SK-N-SH (cell line): Measurements from ENCODE around the gene UBE3D.

Experiments
- CHD2 ChIP-seq: fragments of 150-350 bp; IDR thresholded peaks from 2 replicates; pipeline ENCODE4 v1.6.1; 2018; ENCODE audit warnings: low read length; ENCODE audit not compliant: partially characterized antibody
- JUND ChIP-seq: IDR thresholded peaks from 2 replicates; pipeline ENCODE4 v1.4.0; 2012
- POLR2AphosphoS5 ChIP-seq: IDR thresholded peaks from 2 replicates; pipeline ENCODE4 v1.6.1; 2012; ENCODE audit warnings: low read depth, low read length
- RAD21 ChIP-seq: IDR thresholded peaks from 2 replicates; pipeline ENCODE4 v1.6.1; 2012; ENCODE audit warnings: mild to moderate bottlenecking, low read length
- REST ChIP-seq: IDR thresholded peaks from 2 replicates; pipeline ENCODE4 v1.6.1; 2012; ENCODE audit warnings: mild to moderate bottlenecking, low read depth, low read length, moderate library complexity
- TCF12 ChIP-seq: IDR thresholded peaks from 2 replicates; pipeline ENCODE4 v1.4.0; 2012
- TF ChIP-seq, protein P1 (sequence below): fragments of 200-600 bp; sonication (generic); IDR thresholded peaks from 2 replicates; pipeline ENCODE4 v1.6.1; 2017; ENCODE audit warnings: antibody characterized with exemption, mild to moderate bottlenecking, moderate library complexity
- TF ChIP-seq, protein P2 (sequence below): IDR thresholded peaks from 2 replicates; pipeline ENCODE4 v1.4.0; 2012; ENCODE audit warnings: low read depth

- no peak for TF ChIP-seq REST
- TF ChIP-seq, protein P1, sequence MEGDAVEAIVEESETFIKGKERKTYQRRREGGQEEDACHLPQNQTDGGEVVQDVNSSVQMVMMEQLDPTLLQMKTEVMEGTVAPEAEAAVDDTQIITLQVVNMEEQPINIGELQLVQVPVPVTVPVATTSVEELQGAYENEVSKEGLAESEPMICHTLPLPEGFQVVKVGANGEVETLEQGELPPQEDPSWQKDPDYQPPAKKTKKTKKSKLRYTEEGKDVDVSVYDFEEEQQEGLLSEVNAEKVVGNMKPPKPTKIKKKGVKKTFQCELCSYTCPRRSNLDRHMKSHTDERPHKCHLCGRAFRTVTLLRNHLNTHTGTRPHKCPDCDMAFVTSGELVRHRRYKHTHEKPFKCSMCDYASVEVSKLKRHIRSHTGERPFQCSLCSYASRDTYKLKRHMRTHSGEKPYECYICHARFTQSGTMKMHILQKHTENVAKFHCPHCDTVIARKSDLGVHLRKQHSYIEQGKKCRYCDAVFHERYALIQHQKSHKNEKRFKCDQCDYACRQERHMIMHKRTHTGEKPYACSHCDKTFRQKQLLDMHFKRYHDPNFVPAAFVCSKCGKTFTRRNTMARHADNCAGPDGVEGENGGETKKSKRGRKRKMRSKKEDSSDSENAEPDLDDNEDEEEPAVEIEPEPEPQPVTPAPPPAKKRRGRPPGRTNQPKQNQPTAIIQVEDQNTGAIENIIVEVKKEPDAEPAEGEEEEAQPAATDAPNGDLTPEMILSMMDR, result no peak
- TF ChIP-seq, protein P2, sequence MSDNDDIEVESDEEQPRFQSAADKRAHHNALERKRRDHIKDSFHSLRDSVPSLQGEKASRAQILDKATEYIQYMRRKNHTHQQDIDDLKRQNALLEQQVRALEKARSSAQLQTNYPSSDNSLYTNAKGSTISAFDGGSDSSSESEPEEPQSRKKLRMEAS, result no peak
- no peak for TF ChIP-seq POLR2AphosphoS5
- no peak for TF ChIP-seq TCF12
- no peak for TF ChIP-seq CHD2
- no peak for TF ChIP-seq RAD21
- TF ChIP-seq JUND, result no peak
Observed at GRCh38 chr6:82970839-82971238, 94.8 kb downstream of the UBE3D start.
